Stimulated activated CD4-positive, alpha-beta T cell treated with anti-CD3 and anti-CD28 coated beads, Interleukin-2, amount 100 ng/mL, for 48 hours (primary cell): ENCODE results near the gene ATXN2.
A peak's percentile ranks its signal among the peaks of the same experiment; 100 is the strongest.

Source experiments
- DNase-seq, 2 donors: peaks; one replicate each; pipeline ENCODE4 v3.0.0-alpha.2; 2020

Gene ATXN2

GRCh38 chr12:111448846-111449790 lies 150.0 kb downstream of the ATXN2 start:
- no peak for DNase-seq

GRCh38 chr12:111448266-111448830 lies 150.8 kb downstream of the ATXN2 start:
- DNase-seq: no peak

- DNase-seq: no peak
These were observed 151.4 kb downstream of the ATXN2 start for GRCh38 chr12:111447571-111448265.

GRCh38 chr12:111446631-111447570 lies 152.2 kb downstream of the ATXN2 start:
- DNase-seq: no peak

- DNase-seq: no peak
These were observed 153.2 kb downstream of the ATXN2 start for GRCh38 chr12:111445726-111446581.

GRCh38 chr12:111444925-111445725 lies 154.0 kb downstream of the ATXN2 start:
- peak; percentile 70 to 75 for DNase-seq

GRCh38 chr12:111444314-111444924 lies 154.7 kb downstream of the ATXN2 start:
- no peak for DNase-seq

- DNase-seq: no peak
These were observed 155.5 kb downstream of the ATXN2 start for GRCh38 chr12:111443586-111443985.

GRCh38 chr12:111443086-111443485 lies 156.0 kb downstream of the ATXN2 start:
- DNase-seq: no peak

- DNase-seq: no peak
These were observed 156.6 kb downstream of the ATXN2 start for GRCh38 chr12:111442301-111443045.

GRCh38 chr12:111441107-111441928 lies 157.8 kb downstream of the ATXN2 start:
- no peak for DNase-seq

GRCh38 chr12:111440631-111441030 lies 158.5 kb downstream of the ATXN2 start:
- no peak for DNase-seq

GRCh38 chr12:111440152-111440551 lies 159.0 kb downstream of the ATXN2 start:
- DNase-seq: no peak

- no peak for DNase-seq
These were observed 159.4 kb downstream of the ATXN2 start for GRCh38 chr12:111439657-111440151.

GRCh38 chr12:111438481-111438880 lies 160.6 kb downstream of the ATXN2 start:
- DNase-seq: no peak

- no peak for DNase-seq
These were observed 161.2 kb downstream of the ATXN2 start for GRCh38 chr12:111437816-111438454.

GRCh38 chr12:111436811-111437210 lies 162.3 kb downstream of the ATXN2 start:
- DNase-seq: no peak

GRCh38 chr12:111436266-111436665 lies 162.8 kb downstream of the ATXN2 start:
- no peak for DNase-seq
